HEK293 (cell line): ENCODE results near the gene MCHR1.

Experiments
- BCL11A ChIP-seq: fragments of 450-650 bp; formaldehyde crosslinking; IDR thresholded peaks from 2 replicates; pipeline ENCODE4 v1.5.1; 2016; ENCODE audit warnings: low read depth, missing biosample characterization, missing genetic modification characterization
- FEZF1 ChIP-seq: fragments of 450-650 bp; formaldehyde crosslinking; IDR thresholded peaks from 2 replicates; pipeline ENCODE4 v1.5.1; 2016; ENCODE audit warnings: missing biosample characterization, missing genetic modification characterization
- GLI4 ChIP-seq: fragments of 450-650 bp; formaldehyde crosslinking; IDR thresholded peaks from 2 replicates; pipeline ENCODE4 v1.5.1; 2016; ENCODE audit warnings: missing biosample characterization, missing genetic modification characterization
- HOXC10 ChIP-seq: sonication (generic); formaldehyde crosslinking; IDR thresholded peaks from 2 replicates; pipeline ENCODE4 v1.8.1; 2023; ENCODE audit warnings: mild to moderate bottlenecking, missing genetic modification reagents
- OSR2 ChIP-seq: fragments of 450-650 bp; formaldehyde crosslinking; IDR thresholded peaks from 2 replicates; pipeline ENCODE4 v1.5.1; 2016; ENCODE audit warnings: missing biosample characterization, missing genetic modification characterization
- PRDM1 ChIP-seq: fragments of 450-650 bp; formaldehyde crosslinking; IDR thresholded peaks from 2 replicates; pipeline ENCODE4; 2016; ENCODE audit warnings: missing biosample characterization, missing genetic modification characterization
- SALL2 ChIP-seq: fragments of 450-650 bp; formaldehyde crosslinking; IDR thresholded peaks from 2 replicates; pipeline ENCODE4 v1.5.0; 2017; ENCODE audit warnings: missing biosample characterization, mild to moderate bottlenecking, missing genetic modification characterization, borderline replicate concordance
- SP2 ChIP-seq: fragments of 450-650 bp; formaldehyde crosslinking; IDR thresholded peaks from 2 replicates; pipeline ENCODE4 v1.5.1; 2016; ENCODE audit warnings: missing biosample characterization, missing genetic modification characterization
- ZBTB17 ChIP-seq: fragments of 450-650 bp; formaldehyde crosslinking; IDR thresholded peaks from 2 replicates; pipeline ENCODE4 v1.5.1; 2016; ENCODE audit warnings: missing biosample characterization, missing genetic modification characterization
- ZBTB21 ChIP-seq: fragments of 450-650 bp; formaldehyde crosslinking; IDR thresholded peaks from 2 replicates; pipeline ENCODE4 v1.5.1; 2017; ENCODE audit warnings: missing biosample characterization, missing genetic modification characterization
- ZBTB8A ChIP-seq: fragments of 450-650 bp; formaldehyde crosslinking; IDR thresholded peaks from 2 replicates; pipeline ENCODE4 v1.5.1; 2016; ENCODE audit warnings: missing biosample characterization, missing genetic modification characterization
- ZNF112 ChIP-seq: fragments of 450-650 bp; formaldehyde crosslinking; IDR thresholded peaks from 2 replicates; pipeline ENCODE4 v1.5.0; 2017; ENCODE audit warnings: missing biosample characterization, missing genetic modification characterization
- ZNF132 ChIP-seq: fragments of 450-650 bp; formaldehyde crosslinking; IDR thresholded peaks from 2 replicates; pipeline ENCODE4 v1.5.1; 2017; ENCODE audit warnings: missing biosample characterization, missing genetic modification characterization, borderline replicate concordance
- ZNF174 ChIP-seq: fragments of 450-650 bp; formaldehyde crosslinking; IDR thresholded peaks from 2 replicates; pipeline ENCODE4 v1.5.0; 2017; ENCODE audit warnings: missing biosample characterization, mild to moderate bottlenecking, missing genetic modification characterization
- ZNF175 ChIP-seq: fragments of 450-650 bp; formaldehyde crosslinking; IDR thresholded peaks from 2 replicates; pipeline ENCODE4 v1.5.1; 2016; ENCODE audit warnings: missing biosample characterization, missing genetic modification characterization
- ZNF223 ChIP-seq: fragments of 450-650 bp; formaldehyde crosslinking; IDR thresholded peaks from 2 replicates; pipeline ENCODE4 v1.5.1; 2016; ENCODE audit warnings: missing biosample characterization, missing genetic modification characterization
- ZNF239 ChIP-seq: fragments of 450-650 bp; formaldehyde crosslinking; IDR thresholded peaks from 2 replicates; pipeline ENCODE4 v1.5.1; 2016; ENCODE audit warnings: missing biosample characterization, missing genetic modification characterization
- ZNF24 ChIP-seq: fragments of 450-650 bp; formaldehyde crosslinking; IDR thresholded peaks from 2 replicates; pipeline ENCODE4 v1.5.1; 2016; ENCODE audit warnings: missing biosample characterization, missing genetic modification characterization
- ZNF266 ChIP-seq: fragments of 450-650 bp; formaldehyde crosslinking; IDR thresholded peaks from 2 replicates; pipeline ENCODE4 v1.5.1; 2016; ENCODE audit warnings: missing biosample characterization, missing genetic modification characterization, low read depth
- ZNF302 ChIP-seq: fragments of 450-650 bp; formaldehyde crosslinking; IDR thresholded peaks from 2 replicates; pipeline ENCODE4 v1.5.1; 2016; ENCODE audit warnings: missing biosample characterization, missing genetic modification characterization, low read depth
- ZNF341 ChIP-seq: fragments of 450-650 bp; formaldehyde crosslinking; IDR thresholded peaks from 2 replicates; pipeline ENCODE4; 2016; ENCODE audit warnings: low read depth, missing biosample characterization, missing genetic modification characterization
- ZNF391 ChIP-seq: fragments of 450-650 bp; formaldehyde crosslinking; IDR thresholded peaks from 2 replicates; pipeline ENCODE4 v1.5.1; 2016; ENCODE audit warnings: low read depth, missing biosample characterization, missing genetic modification characterization, borderline replicate concordance
- ZNF433 ChIP-seq: fragments of 450-650 bp; formaldehyde crosslinking; IDR thresholded peaks from 2 replicates; pipeline ENCODE4 v1.5.1; 2016; ENCODE audit warnings: missing biosample characterization, missing genetic modification characterization, low read depth
- ZNF501 ChIP-seq: fragments of 450-650 bp; formaldehyde crosslinking; IDR thresholded peaks from 2 replicates; pipeline ENCODE4 v1.5.1; 2016; ENCODE audit warnings: missing biosample characterization, missing genetic modification characterization
- ZNF530 ChIP-seq: fragments of 450-650 bp; formaldehyde crosslinking; IDR thresholded peaks from 2 replicates; pipeline ENCODE4 v1.5.1; 2016; ENCODE audit warnings: low read depth, missing biosample characterization, missing genetic modification characterization
- ZNF560 ChIP-seq: fragments of 450-650 bp; formaldehyde crosslinking; IDR thresholded peaks from 2 replicates; pipeline ENCODE4 v1.5.1; 2017; ENCODE audit warnings: missing biosample characterization, missing genetic modification characterization, borderline replicate concordance
- ZNF623 ChIP-seq: fragments of 450-650 bp; formaldehyde crosslinking; IDR thresholded peaks from 2 replicates; pipeline ENCODE4 v1.5.1; 2016; ENCODE audit warnings: missing biosample characterization, missing genetic modification characterization
- ZNF670 ChIP-seq: fragments of 450-650 bp; formaldehyde crosslinking; IDR thresholded peaks from 2 replicates; pipeline ENCODE4 v1.5.1; 2016; ENCODE audit warnings: missing biosample characterization, missing genetic modification characterization, low read depth
- ZNF707 ChIP-seq: fragments of 450-650 bp; formaldehyde crosslinking; IDR thresholded peaks from 2 replicates; pipeline ENCODE4 v1.5.1; 2016; ENCODE audit warnings: missing biosample characterization, missing genetic modification characterization
- TF ChIP-seq, protein P1 (sequence below): fragments of 450-650 bp; formaldehyde crosslinking; IDR thresholded peaks from 2 replicates; pipeline ENCODE4 v1.5.1; 2016; ENCODE audit warnings: missing biosample characterization, missing genetic modification characterization
- TF ChIP-seq, protein P2 (sequence below): fragments of 450-650 bp; formaldehyde crosslinking; IDR thresholded peaks from 2 replicates; pipeline ENCODE4 v1.5.1; 2016; ENCODE audit warnings: missing biosample characterization, missing genetic modification characterization
- TF ChIP-seq, protein P3 (sequence below): fragments of 450-650 bp; formaldehyde crosslinking; IDR thresholded peaks from 2 replicates; pipeline ENCODE4 v1.5.1; 2016; ENCODE audit warnings: missing biosample characterization, missing genetic modification characterization
- TF ChIP-seq, protein P4 (sequence below): fragments of 450-650 bp; formaldehyde crosslinking; IDR thresholded peaks from 2 replicates; pipeline ENCODE4 v1.5.1; 2016; ENCODE audit warnings: missing biosample characterization, missing genetic modification characterization, low read depth

The MCHR1 gene

DNA sequence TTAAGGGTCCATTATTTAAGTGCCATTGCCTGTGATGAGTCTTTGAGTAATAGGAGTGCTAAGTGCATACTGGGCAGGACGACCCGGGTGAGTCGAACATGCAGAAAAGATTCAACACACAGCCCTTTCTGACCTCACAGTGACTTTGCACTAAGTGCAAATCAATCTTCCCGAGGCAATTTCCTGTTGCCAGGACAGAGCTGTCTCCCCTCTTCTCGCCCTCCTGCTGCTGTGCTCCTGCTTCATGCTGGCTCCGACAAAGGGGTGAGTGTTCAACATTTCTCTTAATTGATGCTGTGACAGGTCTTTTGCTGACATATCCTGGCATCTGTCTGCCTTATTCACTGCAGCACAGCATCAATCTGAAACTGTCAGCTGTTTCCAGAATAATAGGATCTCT, 42.0 kb downstream of the MCHR1 start (continued):
- TF ChIP-seq, protein P1, sequence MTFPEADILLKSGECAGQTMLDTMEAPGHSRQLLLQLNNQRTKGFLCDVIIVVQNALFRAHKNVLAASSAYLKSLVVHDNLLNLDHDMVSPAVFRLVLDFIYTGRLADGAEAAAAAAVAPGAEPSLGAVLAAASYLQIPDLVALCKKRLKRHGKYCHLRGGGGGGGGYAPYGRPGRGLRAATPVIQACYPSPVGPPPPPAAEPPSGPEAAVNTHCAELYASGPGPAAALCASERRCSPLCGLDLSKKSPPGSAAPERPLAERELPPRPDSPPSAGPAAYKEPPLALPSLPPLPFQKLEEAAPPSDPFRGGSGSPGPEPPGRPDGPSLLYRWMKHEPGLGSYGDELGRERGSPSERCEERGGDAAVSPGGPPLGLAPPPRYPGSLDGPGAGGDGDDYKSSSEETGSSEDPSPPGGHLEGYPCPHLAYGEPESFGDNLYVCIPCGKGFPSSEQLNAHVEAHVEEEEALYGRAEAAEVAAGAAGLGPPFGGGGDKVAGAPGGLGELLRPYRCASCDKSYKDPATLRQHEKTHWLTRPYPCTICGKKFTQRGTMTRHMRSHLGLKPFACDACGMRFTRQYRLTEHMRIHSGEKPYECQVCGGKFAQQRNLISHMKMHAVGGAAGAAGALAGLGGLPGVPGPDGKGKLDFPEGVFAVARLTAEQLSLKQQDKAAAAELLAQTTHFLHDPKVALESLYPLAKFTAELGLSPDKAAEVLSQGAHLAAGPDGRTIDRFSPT (tag by site-specific recombination): no peak
- TF ChIP-seq ZNF560 (tag by site-specific recombination) (no peak), ZNF24 (tag by site-specific recombination) (peak; percentile 49), ZBTB17 (tag by site-specific recombination) (peak; percentile 52; the same call in 1 of the 2 replicates), ZBTB8A (tag by site-specific recombination) (no peak), ZNF112 (tag by site-specific recombination) (no peak), BCL11A (tag by site-specific recombination) (no peak), SP2 (no peak; the same call in 1 of the 2 replicates), ZNF433 (tag by site-specific recombination) (no peak), ZBTB21 (tag by site-specific recombination) (peak; percentile 66), ZNF341 (tag by site-specific recombination) (0 out of 2 replicates have a peak, but pooled peaks have one; percentile 21), ZNF501 (tag by site-specific recombination) (no peak), OSR2 (tag by site-specific recombination) (peak; percentile 53; the same call in 1 of the 2 replicates), ZNF670 (tag by site-specific recombination) (no peak), ZNF239 (tag by site-specific recombination) (no peak), ZNF530 (tag by site-specific recombination) (no peak), ZNF174 (tag by site-specific recombination) (no peak), ZNF302 (tag by site-specific recombination) (no peak), ZNF707 (tag by site-specific recombination) (no peak), ZNF132 (tag by site-specific recombination) (no peak), ZNF391 (tag by site-specific recombination) (no peak), ZNF266 (tag by site-specific recombination) (no peak), SALL2 (tag by site-specific recombination) (no peak), PRDM1 (0 out of 2 replicates have a peak, but pooled peaks have one; percentile 4), FEZF1 (peak; percentile 40; the same call in 1 of the 2 replicates), ZNF223 (no peak), ZNF623 (tag by site-specific recombination) (0 out of 2 replicates have a peak, but pooled peaks have one; percentile 7), ZNF175 (tag by site-specific recombination) (no peak), GLI4 (no peak), HOXC10 (CRISPR knock-in tag) (no peak)
- TF ChIP-seq, protein P2, sequence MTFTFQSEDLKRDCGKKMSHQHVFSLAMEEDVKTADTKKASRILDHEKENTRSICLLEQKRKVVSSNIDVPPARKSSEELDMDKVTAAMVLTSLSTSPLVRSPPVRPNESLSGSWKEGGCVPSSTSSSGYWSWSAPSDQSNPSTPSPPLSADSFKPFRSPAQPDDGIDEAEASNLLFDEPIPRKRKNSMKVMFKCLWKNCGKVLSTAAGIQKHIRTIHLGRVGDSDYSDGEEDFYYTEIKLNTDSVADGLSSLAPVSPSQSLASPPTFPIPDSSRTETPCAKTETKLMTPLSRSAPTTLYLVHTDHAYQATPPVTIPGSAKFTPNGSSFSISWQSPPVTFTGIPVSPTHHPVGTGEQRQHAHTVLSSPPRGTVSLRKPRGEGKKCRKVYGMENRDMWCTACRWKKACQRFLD (tag by site-specific recombination): no peak
- TF ChIP-seq, protein P3, sequence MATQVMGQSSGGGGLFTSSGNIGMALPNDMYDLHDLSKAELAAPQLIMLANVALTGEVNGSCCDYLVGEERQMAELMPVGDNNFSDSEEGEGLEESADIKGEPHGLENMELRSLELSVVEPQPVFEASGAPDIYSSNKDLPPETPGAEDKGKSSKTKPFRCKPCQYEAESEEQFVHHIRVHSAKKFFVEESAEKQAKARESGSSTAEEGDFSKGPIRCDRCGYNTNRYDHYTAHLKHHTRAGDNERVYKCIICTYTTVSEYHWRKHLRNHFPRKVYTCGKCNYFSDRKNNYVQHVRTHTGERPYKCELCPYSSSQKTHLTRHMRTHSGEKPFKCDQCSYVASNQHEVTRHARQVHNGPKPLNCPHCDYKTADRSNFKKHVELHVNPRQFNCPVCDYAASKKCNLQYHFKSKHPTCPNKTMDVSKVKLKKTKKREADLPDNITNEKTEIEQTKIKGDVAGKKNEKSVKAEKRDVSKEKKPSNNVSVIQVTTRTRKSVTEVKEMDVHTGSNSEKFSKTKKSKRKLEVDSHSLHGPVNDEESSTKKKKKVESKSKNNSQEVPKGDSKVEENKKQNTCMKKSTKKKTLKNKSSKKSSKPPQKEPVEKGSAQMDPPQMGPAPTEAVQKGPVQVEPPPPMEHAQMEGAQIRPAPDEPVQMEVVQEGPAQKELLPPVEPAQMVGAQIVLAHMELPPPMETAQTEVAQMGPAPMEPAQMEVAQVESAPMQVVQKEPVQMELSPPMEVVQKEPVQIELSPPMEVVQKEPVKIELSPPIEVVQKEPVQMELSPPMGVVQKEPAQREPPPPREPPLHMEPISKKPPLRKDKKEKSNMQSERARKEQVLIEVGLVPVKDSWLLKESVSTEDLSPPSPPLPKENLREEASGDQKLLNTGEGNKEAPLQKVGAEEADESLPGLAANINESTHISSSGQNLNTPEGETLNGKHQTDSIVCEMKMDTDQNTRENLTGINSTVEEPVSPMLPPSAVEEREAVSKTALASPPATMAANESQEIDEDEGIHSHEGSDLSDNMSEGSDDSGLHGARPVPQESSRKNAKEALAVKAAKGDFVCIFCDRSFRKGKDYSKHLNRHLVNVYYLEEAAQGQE (tag by site-specific recombination): no peak
- TF ChIP-seq, protein P4, sequence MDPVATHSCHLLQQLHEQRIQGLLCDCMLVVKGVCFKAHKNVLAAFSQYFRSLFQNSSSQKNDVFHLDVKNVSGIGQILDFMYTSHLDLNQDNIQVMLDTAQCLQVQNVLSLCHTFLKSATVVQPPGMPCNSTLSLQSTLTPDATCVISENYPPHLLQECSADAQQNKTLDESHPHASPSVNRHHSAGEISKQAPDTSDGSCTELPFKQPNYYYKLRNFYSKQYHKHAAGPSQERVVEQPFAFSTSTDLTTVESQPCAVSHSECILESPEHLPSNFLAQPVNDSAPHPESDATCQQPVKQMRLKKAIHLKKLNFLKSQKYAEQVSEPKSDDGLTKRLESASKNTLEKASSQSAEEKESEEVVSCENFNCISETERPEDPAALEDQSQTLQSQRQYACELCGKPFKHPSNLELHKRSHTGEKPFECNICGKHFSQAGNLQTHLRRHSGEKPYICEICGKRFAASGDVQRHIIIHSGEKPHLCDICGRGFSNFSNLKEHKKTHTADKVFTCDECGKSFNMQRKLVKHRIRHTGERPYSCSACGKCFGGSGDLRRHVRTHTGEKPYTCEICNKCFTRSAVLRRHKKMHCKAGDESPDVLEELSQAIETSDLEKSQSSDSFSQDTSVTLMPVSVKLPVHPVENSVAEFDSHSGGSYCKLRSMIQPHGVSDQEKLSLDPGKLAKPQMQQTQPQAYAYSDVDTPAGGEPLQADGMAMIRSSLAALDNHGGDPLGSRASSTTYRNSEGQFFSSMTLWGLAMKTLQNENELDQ (tag by site-specific recombination): no peak
